Measurements from ENCODE around the gene ZXDB. TPM values are rescaled to one million over a fixed set of nuclear protein-coding genes. Genes with fewer than 3 reads are reported as not detected.

Gene ZXDB
- total and polyA plus RNA-seq, 2 of the 13 experiments (the other 11 are each of a cell fraction or from before 2014, with no cell fraction given): 4.5 to 9.0 TPM

DNA sequence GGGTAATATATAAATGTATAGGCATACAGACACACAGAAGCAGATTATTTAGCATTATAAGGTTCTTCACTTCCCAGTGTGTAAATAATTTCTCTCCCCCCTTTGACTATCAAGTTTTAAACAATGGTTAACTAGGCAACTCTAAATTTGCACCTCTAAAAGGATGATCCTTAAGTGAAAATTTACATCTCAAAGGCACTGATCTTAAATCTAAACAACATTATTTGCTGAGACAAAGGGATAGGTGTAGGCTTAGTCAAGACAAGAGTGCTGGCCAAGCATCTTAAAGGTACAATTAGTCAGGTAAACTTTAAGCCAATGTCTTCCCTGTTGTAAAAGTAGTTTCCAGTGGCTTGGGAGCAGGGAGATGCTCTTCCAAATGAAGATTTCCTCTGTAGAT lies 55.2 kb downstream of the ZXDB start (continued):
- TF ChIP-seq ZNF563 (CRISPR knock-in tag; IDR thresholded peaks at IDR 0.05) (no peak), ELF4 (CRISPR knock-in tag; IDR thresholded peaks at IDR 0.05; ENCODE audit: borderline replicate concordance) (no peak), ZNF343 (CRISPR knock-in tag; IDR thresholded peaks at IDR 0.05) (no peak), RARA (CRISPR knock-in tag; IDR thresholded peaks at IDR 0.05) (no peak), ZC3H4 (CRISPR knock-in tag; IDR thresholded peaks at IDR 0.05; ENCODE audit: borderline replicate concordance) (no peak)
- TF ChIP-seq, protein P1, sequence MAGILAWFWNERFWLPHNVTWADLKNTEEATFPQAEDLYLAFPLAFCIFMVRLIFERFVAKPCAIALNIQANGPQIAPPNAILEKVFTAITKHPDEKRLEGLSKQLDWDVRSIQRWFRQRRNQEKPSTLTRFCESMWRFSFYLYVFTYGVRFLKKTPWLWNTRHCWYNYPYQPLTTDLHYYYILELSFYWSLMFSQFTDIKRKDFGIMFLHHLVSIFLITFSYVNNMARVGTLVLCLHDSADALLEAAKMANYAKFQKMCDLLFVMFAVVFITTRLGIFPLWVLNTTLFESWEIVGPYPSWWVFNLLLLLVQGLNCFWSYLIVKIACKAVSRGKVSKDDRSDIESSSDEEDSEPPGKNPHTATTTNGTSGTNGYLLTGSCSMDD (CRISPR knock-in tag; IDR thresholded peaks at IDR 0.05): no peak

Other genes starting within 250 kb of the ZXDB start
- not detected in 2 replicates for gene NLRP2B, start 88.2 kb downstream of the ZXDB start, total RNA-seq (2016; rRNA removed; fragmentation: Illumina TruSeq; extraction: Trizol)
- gene NLRP2B, start 88.2 kb downstream of the ZXDB start, polyA plus RNA-seq (2011; rRNA removed): not detected in 2 replicates